COLO829 (cell line): ENCODE data around the gene SH3RF3.

ENCODE experiments used
- DNase-seq: peaks from one replicate; pipeline ENCODE4 v3.0.0; 2012; ENCODE audit warnings: low spot score

The SH3RF3 gene

GRCh38 chr2:109203246-109204011 lies 74.4 kb downstream of the SH3RF3 start:
- DNase-seq, result no peak

- DNase-seq, result no peak
These were observed 75.4 kb downstream of the SH3RF3 start for GRCh38 chr2:109204412-109204811.

- DNase-seq, result no peak
These were observed 76.4 kb downstream of the SH3RF3 start for GRCh38 chr2:109205447-109205846.

GRCh38 chr2:109206569-109207146 lies 77.7 kb downstream of the SH3RF3 start:
- no peak for DNase-seq

GRCh38 chr2:109207176-109207575 lies 78.2 kb downstream of the SH3RF3 start:
- DNase-seq, result no peak

DNA sequence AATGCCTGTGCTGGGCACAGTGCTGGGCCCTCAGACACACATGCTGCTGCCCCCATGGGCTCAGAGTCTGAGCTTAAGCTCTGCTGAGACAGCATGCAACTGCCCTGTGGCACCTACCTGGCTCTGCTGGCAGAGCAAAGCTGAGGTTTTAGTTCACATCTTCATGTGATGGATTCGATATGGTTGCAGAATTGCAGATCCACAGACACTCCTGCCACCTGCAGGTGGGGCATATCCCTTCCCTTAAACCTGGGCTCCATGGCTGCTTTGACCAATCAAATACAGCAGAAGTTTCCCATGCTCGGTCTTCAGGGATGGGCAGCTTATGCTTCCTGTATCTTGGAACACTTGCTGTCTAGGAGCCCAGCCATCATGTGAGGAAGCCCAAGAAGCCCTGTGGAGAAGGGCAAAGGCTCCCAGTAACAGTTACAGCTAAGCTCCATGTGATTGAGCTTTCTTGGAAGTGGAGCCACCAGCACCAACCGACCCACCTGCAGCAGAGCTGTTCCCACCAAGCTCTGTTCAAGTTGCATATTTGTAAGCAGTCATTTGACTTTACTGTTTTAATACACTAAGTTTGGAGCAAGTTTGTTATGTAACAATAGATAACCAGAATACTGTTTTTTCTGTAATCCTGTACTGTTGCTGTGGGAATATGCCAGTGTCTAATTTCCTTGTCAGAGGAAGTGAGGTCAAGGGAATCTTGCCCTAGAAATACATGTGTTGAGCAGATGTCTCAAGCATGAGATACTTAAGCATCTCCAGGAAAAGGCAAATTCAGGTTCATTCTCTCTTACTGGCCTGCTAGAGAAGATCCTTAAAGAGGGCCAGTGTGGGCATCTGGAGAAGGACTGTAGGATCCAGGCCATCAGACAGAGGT lies 79.3 kb downstream of the SH3RF3 start:
- DNase-seq, result no peak

DNA sequence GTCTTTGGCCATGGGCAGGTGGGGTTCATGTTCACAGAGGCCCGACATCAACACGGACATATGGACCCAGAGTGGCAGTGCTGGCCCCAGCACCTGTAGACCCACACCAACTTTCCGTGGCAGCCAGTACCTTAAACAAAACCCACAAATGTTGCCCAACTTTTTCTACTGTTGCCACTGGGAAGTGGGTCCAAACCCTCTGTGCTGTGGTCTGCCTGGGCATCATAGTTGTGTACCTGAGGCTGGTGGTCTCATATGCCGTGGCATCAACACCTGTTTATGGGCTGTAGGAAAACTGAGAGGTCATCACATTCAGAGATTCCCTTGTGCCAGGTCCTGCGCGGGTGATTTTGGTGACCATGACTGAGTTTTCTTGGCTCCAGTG lies 79.9 kb downstream of the SH3RF3 start:
- DNase-seq, result no peak

- peak; percentile 22 for DNase-seq
These were observed 80.4 kb downstream of the SH3RF3 start for GRCh38 chr2:109209412-109209811.

DNA sequence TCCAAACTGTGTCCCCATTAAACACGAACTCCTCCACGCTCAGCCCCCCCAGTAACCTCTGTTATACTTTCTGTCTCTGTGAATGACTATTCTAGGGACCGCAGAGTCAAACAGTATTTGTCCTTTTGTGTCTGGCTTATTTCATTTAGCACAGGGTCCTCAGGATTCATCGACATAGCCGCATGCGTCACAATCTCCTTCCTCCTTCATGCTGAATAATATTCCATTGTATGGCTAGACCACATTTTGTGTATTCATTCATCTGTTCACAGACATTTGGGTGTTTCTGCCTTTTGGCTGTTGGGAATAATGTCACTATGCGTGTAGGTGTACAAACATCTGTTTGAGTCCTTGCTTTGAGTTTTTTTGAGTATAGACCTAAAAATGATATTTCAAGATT lies 80.9 kb downstream of the SH3RF3 start:
- no peak for DNase-seq

DNA sequence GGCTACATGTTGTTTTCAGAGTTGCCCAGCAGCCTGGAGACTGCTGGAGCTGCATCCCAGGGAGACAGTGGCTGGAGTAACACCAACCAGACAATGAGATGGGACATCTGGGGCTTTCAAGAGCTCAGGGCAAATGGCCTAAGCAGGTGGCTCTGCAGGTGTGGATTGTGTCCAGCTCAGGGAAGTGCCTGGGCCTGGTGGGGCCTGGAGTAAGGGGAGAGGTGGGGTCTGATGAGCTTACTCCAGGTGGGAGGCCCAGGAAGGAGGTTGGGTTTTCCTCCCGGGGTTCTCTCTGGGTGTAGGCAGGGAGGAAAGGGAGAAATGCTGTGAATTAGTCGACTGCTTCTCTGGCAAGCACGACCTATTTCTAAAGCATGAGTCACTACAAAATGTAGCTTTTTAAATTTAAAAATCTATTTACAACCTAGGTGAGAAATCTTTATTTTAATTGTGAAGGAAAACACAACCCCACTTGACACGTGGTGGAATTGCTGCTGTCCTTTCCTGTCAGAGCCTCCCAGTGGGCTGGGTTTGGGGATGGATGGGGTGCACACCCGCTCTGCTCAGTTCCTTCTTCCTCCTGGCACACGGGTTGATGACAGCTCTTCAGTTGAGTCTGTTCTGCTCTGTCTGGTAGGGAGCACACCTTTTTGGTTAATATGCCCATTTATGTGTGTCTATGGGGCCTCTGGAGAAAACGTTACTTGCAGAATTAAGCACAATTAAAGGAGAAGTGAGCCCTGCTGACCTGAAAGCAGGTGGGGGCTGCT lies 81.6 kb downstream of the SH3RF3 start:
- no peak for DNase-seq

GRCh38 chr2:109211315-109211714 lies 82.3 kb downstream of the SH3RF3 start:
- DNase-seq, result no peak

GRCh38 chr2:109212836-109213563 lies 84.0 kb downstream of the SH3RF3 start:
- no peak for DNase-seq

- DNase-seq, result no peak
These were observed 84.8 kb downstream of the SH3RF3 start for GRCh38 chr2:109213646-109214433.

- no peak for DNase-seq
These were observed 85.8 kb downstream of the SH3RF3 start for GRCh38 chr2:109214651-109215371.

GRCh38 chr2:109215866-109216265 lies 86.9 kb downstream of the SH3RF3 start:
- DNase-seq, result no peak

DNA sequence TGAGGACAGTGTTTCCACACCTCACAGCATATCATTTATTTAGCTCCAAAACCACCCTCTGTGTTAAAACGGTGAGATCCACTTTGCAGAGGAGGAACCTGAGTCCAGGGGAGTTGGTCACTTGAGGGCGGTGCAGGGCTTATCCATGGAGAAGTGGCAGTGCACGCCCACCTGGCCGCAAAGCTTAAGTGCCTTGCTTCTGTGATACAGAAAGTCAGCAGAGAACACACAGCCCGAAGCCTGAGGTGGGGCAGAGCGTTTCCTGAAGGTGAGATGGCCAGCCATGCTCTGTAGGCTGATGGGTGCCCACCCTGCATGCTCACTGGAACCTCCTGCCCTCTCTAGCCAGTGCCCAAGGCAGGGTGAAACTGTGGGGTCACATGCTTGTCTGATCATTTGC lies 87.3 kb downstream of the SH3RF3 start:
- no peak for DNase-seq

DNA sequence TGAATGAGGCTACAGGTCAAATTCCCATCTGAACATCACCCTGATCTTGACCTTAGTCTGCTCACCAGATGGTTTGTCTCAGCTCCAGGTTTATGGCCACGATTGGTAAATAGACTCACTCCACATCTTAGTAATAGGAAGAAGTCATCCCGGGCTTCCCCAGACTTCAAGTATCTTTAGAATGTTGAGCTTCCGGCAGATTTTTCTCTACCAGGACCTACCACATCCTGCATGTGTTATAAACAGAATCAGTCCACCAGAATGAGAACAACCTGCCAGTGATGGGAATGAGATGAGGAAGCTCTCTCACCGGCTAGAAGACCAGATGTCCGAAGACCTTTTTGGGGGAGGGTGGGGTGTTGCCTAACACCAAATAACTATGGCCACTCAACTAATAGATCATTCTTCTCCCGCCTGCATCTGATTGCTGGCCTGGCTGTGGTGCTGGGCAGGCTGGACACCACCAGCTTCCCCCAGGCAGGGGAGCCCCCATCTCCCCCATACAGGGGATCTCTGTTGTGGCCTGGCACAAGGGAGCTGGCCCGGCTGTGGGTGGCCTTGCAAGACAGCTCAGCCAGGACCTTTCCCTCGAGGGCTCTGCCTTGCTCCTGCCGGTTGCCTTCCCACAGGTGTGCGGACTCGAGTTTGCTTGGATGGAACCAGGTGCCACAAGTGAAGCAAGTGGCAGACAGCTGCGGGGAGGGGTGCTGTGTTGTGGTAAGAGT lies 88.5 kb downstream of the SH3RF3 start:
- DNase-seq, result no peak

- peak; percentile 54 for DNase-seq
These were observed 89.2 kb downstream of the SH3RF3 start for GRCh38 chr2:109218087-109218791.

DNA sequence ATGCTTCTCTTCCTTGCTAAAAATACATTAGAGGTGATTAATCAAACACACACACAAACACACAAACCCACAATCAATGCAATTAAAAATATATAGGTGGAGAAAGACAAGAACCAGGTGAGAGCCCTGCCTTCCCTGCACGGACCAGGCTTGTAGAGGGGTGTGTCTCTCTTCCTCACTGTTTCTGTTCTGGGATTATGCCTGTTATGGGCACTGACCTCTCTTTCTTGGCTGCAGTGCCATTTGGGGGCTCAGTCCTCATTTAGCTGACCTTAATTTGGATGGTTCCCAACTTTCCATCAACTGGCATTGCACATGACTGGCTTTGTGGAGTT lies 89.8 kb downstream of the SH3RF3 start:
- no peak for DNase-seq
